HG03469 (cell line): ENCODE measurements around the gene GRIK4.

Experiments used
- ATAC-seq: cut with Tn5 transposase; IDR thresholded peaks from one replicate; pipeline ENCODE4 v1.9.1; 2021; ENCODE audit warnings: mild to moderate bottlenecking, moderate library complexity, moderate number of reproducible peaks; ENCODE audit not compliant: unreplicated experiment

The GRIK4 gene

DNA sequence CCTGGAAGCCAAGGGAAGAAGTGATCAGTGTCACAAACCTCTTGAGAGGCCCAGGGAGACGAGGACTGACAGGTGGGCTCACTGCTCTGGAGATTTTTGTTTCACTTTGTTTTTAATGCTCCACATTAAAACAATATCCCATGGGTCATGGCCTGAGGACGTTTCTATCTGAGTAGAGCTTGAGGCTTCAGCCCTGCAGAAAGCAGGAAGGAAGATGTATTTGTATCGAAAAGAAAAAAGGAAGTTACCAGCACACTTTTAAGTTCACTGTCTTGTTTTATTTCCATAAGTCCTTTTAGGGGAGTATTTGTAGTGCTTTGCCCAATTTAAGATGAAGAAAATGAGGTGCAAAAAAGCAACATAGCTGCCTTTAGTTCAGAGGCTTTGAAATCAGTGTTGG is 191.1 kb downstream of the GRIK4 start:
- ATAC-seq: no peak

DNA sequence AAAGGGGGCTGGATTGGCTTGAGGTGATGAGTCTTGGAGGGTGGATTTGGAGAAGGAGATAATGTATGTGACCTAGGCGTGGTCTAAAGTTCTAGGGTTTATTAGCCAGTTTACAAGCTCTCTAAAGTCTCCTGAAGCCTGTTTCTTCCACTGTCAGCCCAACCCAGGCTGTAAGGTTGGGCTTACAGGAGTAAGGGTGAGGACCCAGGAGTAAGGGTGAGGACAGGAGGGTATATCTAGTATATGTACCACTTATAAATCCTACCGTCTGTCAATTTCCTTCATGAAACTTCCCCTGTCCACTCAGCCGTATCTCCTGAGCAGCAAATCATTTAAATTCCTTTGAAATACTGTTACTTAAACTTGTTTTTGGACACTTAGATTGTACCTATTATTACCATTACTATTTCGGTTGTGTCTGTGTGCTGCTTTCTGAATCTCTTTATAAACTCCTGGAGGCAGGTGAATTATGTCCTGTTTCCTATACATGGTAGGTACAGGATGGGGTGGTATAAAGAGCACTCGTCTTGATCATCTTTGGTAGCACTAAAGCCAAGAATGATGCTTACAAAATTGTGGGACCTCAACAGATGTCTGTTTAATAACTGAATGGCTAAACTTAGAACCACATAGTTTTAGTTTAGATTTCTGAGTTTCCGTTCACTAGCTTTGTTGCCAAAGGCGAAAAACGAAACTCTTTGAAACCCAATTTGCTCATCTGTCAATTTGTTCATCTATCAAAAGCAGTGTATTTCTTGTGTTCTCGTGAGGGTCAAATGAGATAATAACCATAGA is 192.0 kb downstream of the GRIK4 start:
- no peak for ATAC-seq

DNA sequence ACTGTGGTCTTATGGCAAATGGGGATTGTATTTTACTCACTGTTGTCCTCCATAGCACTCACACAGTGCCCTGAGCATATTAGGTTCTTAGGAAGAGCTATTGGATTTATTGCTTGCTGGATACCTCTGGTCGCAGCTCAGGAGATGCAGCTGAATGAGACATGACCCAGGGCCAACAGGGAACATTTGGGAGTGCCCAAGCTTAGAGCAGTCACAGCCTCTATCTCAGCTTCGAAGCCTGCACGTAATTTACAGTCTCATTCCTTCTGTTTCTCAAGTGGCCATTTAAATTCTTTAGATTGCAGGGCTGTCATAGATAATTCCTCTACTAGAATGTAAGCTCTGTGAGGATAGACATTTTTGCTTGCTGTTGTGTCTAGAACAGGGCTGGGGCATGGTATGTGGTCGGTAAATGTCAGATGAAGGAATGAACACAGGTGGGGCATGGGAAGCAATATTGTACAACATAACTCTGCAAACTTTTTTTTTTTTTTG is 192.8 kb downstream of the GRIK4 start:
- no peak for ATAC-seq

DNA sequence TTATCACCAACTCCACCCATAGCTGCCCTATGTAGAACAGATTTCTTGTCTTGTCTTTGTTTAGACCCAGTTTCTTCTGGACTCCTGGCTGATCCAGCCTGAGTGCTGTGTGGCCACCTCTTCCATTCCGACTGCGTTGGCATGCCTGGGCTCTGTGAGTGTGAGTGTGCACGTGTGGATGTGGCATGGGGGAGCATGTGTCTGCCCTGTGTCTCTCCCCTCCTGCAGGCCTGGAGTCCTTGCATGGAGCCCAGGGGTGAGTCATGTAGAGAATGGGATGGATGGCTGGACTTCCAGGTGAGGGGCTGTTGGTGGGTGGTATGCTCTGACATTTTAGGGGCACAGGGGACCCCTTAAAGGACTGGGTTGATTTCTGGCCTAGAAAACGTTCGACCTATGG is 194.7 kb downstream of the GRIK4 start:
- ATAC-seq: no peak

DNA sequence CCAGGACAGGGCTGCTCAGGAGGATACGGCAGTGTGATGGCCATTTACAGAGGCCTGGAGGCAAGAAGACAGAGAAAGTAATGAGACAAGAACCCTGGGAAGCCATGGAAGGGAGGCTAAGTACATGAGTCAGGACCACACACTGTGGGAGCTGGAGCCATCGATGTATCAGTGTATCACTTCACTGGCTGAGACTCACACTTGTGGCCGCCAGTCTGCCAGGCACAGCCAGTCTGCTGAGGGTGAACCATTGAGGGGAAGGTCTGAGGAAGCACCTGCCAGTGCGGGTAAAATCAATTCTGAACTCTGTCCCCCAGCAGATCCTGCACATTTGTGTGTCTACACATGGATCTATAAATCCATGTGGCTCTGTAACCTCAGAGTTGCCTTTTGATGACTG is 195.6 kb downstream of the GRIK4 start:
- no peak for ATAC-seq

- no peak for ATAC-seq
These were observed 196.1 kb downstream of the GRIK4 start for GRCh38 chr11:120707663-120708062.

GRCh38 chr11:120708511-120709183 is 197.1 kb downstream of the GRIK4 start:
- no peak for ATAC-seq

GRCh38 chr11:120709808-120710207 is 198.3 kb downstream of the GRIK4 start:
- ATAC-seq: no peak

DNA sequence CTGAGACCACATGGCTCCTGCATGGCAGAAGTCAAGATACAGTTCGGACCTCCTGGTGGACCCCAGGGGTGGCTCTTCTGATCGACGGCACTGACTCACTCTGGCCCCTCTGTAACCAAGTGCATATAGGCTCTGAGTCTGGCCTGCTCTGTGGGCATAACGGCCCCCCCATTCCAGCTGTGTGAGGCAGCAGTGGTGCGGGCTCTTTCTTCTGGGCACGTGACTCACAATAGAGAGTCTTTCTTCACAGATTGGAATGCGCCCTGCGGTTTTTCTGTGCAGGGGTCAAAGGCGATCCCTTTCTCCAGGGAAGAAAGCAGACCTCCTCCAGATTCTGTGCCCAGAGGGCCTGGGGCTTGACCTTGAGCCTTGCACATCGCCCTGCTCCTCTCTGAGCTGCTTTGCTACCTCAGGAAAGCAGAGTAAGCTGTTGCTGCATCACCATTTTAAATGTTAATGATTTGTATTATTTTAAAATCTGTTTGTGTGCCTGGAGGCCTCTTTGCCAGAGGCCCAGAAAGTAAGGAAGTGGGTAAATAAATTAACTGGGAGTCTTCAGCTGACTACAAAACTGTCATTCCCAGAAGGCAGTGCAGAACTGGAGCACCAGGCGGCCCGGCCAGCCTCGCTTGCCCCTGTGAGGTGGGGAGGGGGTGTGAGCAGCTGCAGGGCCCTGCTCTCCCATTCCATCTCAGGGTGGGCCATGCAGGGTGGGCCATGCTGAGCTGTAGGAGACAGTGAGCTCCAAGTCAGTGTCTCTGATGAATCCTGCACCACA is 199.0 kb downstream of the GRIK4 start:
- ATAC-seq: no peak

- ATAC-seq: no peak
These were observed 200.5 kb downstream of the GRIK4 start for GRCh38 chr11:120712014-120712413.

- ATAC-seq: no peak
These were observed 201.3 kb downstream of the GRIK4 start for GRCh38 chr11:120712881-120713280.

- no peak for ATAC-seq
These were observed 201.7 kb downstream of the GRIK4 start for GRCh38 chr11:120713296-120713695.

DNA sequence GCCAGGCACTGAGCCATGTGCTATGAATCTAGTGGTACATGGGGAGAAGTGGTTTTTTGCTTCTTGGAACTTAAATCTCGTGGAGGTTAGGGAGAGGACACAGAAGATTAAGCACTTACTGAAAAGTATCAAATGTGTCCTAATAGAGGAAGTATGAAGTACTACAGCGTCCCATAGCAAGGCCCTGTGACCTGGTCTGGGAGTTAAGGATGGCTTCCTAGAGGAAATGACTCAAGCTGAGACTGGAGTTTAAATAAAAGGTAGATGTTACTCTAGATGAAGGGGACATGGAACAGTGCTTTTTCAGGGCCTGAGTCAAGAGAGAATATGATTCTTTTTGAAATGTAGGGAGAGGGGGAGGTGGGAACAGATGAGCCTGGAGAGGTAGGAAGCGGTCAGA is 202.9 kb downstream of the GRIK4 start:
- ATAC-seq: no peak

GRCh38 chr11:120715239-120715638 is 203.7 kb downstream of the GRIK4 start:
- no peak for ATAC-seq

DNA sequence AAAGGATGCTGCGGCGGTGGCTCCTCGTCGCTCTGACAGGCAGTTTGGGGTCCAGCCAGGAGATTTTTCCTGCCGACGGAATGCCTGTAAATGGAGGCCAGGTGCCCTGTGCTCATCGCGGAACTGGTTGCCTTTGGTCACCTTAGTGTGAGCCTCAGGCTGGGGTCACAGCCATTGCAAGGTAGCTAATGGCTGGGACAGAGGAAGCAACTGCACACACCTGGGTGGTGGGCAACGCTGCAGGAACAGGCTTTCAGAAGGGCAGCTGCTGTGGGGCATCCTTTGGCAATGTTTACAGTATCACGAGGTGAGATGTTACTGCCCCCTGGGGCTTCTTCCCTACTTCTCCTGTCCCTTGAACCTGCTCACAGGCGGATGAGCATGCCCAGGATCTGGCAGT is 205.5 kb downstream of the GRIK4 start:
- ATAC-seq: no peak

GRCh38 chr11:120717623-120718022 is 206.1 kb downstream of the GRIK4 start:
- ATAC-seq: no peak

- no peak for ATAC-seq
These were observed 206.6 kb downstream of the GRIK4 start for GRCh38 chr11:120718171-120718570.

DNA sequence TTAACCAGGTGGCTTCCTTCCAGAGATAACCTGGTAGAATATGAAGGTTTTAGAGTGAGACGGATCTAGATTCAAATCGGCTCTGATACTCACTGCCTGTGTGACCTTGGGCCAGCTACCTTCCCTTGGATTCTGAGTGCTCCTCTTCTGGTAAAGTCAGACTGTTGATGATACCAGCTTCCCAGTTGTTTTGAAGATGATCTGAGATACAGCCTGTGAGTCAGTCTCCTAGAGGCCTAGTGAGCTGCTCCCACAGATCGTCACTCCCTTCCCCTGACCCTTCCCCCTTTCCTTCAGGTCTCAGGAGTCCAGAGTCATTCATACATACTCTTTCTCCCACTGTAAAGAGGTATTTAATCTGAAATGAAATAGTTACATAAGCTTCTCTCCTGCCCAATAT is 207.8 kb downstream of the GRIK4 start:
- no peak for ATAC-seq

GRCh38 chr11:120720760-120721159 is 209.2 kb downstream of the GRIK4 start:
- no peak for ATAC-seq

DNA sequence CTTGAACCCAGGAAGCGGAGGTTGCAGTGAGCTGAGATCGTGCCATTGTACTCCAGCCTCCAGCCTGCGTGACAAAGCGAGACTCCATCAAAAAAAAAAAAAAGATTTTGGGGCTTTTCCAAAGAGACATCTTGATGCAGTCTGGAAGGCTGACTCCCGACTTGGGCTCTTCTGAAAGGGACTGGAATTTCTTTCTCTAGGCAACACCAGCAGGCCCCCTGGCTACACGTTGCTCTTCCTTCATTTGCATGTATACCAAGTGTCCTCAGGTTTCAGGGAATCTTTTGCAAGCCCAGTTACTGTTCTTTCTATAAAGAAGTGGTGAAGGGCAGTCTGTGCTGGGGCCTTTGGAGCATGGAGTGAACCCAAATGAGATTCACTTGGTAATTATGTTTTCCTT is 211.0 kb downstream of the GRIK4 start:
- no peak for ATAC-seq

GRCh38 chr11:120723751-120724150 is 212.2 kb downstream of the GRIK4 start:
- ATAC-seq: no peak

GRCh38 chr11:120727752-120728151 is 216.2 kb downstream of the GRIK4 start:
- ATAC-seq: no peak
